OCI-LY1 (cell line): Measurements from ENCODE around the gene LRRC8D.

Source experiments
- H2AFZ ChIP-seq: fragments of 200-600 bp; sonication (generic), shearing (Covaris generic); 2 replicates; pipeline ENCODE4 v1.6.0; 2014; ENCODE audit warnings: antibody characterized with exemption, mild to moderate bottlenecking, low read length
- H3F3A ChIP-seq: fragments of 200-600 bp; sonication (generic), shearing (Covaris generic); 2 replicates; pipeline ENCODE4 v1.6.0; 2014; ENCODE audit warnings: mild to moderate bottlenecking, antibody characterized with exemption, low read length, moderate library complexity; ENCODE audit not compliant: insufficient read depth
- H3K27ac ChIP-seq: fragments of 200-600 bp; sonication (generic); 2 replicates; pipeline ENCODE4 v1.5.1; 2014; ENCODE audit warnings: low read length, mixed run types, mild to moderate bottlenecking, low read depth; ENCODE audit not compliant: poor library complexity, severe bottlenecking
- H3K27me3 ChIP-seq: fragments of 200-600 bp; sonication (generic); 2 replicates; pipeline ENCODE4 v1.6.0; 2014; ENCODE audit warnings: antibody characterized with exemption, mild to moderate bottlenecking, low read length, moderate library complexity; ENCODE audit not compliant: insufficient read depth
- H3K36me3 ChIP-seq: fragments of 200-600 bp; sonication (generic); 2 replicates; pipeline ENCODE4 v1.6.1; 2014; ENCODE audit warnings: mild to moderate bottlenecking, antibody characterized with exemption, low read length, moderate library complexity, mixed read lengths; ENCODE audit not compliant: insufficient read depth
- H3K4me1 ChIP-seq: fragments of 200-600 bp; sonication (generic); 2 replicates; pipeline ENCODE4 v1.5.1; 2014; ENCODE audit warnings: mild to moderate bottlenecking, low read length, moderate library complexity; ENCODE audit not compliant: insufficient read depth, severe bottlenecking
- H3K4me2 ChIP-seq: fragments of 200-600 bp; sonication (generic), shearing (Covaris generic); 2 replicates; pipeline ENCODE4 v1.6.1; 2014; ENCODE audit warnings: low read length
- H3K4me3 ChIP-seq: fragments of 200-600 bp; sonication (generic); 2 replicates; pipeline ENCODE4 v1.5.1; 2014; ENCODE audit warnings: low read length, low read depth, mild to moderate bottlenecking, mixed read lengths; ENCODE audit not compliant: poor library complexity, severe bottlenecking
- H3K79me2 ChIP-seq: fragments of 200-600 bp; shearing (Covaris generic); 2 replicates; pipeline ENCODE4 v1.6.1; 2016; ENCODE audit warnings: mixed run types, low read length, mixed read lengths; ENCODE audit not compliant: insufficient read depth
- H3K9ac ChIP-seq: fragments of 200-600 bp; sonication (generic), shearing (Covaris generic); 2 replicates; pipeline ENCODE4 v1.6.1; 2014; ENCODE audit warnings: mild to moderate bottlenecking, low read length, mixed read lengths
- H3K9me2 ChIP-seq: fragments of 200-600 bp; sonication (generic), shearing (Covaris generic); 2 replicates; pipeline ENCODE4 v1.6.1; 2014; ENCODE audit warnings: low read depth, mild to moderate bottlenecking, low read length, mixed read lengths
- H3K9me3 ChIP-seq: fragments of 200-600 bp; shearing (Covaris generic); 2 replicates; pipeline ENCODE4 v1.6.1; 2014; ENCODE audit warnings: low read length, mixed read lengths
- H4K20me1 ChIP-seq: fragments of 200-600 bp; sonication (generic), shearing (Covaris generic); 2 replicates; pipeline ENCODE4 v1.6.0; 2016; ENCODE audit warnings: mild to moderate bottlenecking, low read length; ENCODE audit not compliant: insufficient read depth
- EZH2 ChIP-seq: fragments of 200-600 bp; sonication (generic), shearing (Covaris generic); IDR thresholded peaks from 2 replicates; pipeline ENCODE4 v1.8.0; 2017; ENCODE audit warnings: borderline replicate concordance, mixed run types, mild to moderate bottlenecking, antibody characterized with exemption, low read length, moderate library complexity, mixed read lengths
- TF ChIP-seq, protein P1 (sequence below): fragments of 200-600 bp; sonication (generic), shearing (Covaris generic); IDR thresholded peaks from 2 replicates; pipeline ENCODE4 v1.5.1; 2017; ENCODE audit warnings: mild to moderate bottlenecking, antibody characterized with exemption, low read length, moderate library complexity, mixed read lengths

LRRC8D gene

DNA sequence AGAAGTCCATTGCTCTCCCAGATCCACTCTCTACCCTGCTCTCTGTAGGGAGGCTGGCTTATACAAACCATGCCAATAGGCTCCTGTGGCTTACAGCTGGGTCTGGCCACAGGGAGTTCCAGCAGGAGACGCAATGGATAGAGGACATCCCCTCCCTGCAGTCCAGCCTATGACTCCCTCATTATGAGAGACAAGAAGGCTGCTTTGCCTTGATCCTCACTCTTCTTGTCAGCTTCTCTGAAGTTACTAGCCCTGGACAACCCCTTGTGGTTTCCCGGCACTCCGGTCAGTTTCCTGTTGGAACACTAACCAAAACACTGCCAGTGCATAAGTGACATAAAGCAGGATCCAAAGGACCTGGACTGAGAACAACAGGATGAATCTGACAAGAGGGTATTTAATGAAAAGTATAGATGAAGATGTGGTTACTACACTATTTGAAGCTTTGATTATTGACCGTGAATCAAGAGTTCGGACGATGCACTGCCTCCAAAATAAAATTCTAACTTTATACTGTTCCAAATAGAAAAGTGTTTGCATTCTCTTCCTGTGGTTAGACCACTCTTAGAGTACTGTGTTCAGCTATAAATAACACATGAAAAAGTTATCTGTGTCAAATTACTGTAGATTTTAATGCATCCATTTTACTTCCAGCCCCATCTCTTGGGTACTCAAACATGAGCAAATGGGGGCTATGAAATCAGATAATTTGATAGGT is 141.4 kb downstream of the LRRC8D start:
- no peak overlapping the region for H3K4me3 ChIP-seq
- H3F3A ChIP-seq: no peaks in the 10 kb centered on the region
- no peaks in the 10 kb centered on the region for H4K20me1 ChIP-seq
- no peaks in the 10 kb centered on the region for H3K4me1 ChIP-seq
- peaks cover 3% of the 10 kb centered on the region; the same call in 1 of the 2 replicates for H3K27me3 ChIP-seq
- H3K27ac ChIP-seq: no peak overlapping the region
- no peak overlapping the region for H2AFZ ChIP-seq
- H3K79me2 ChIP-seq: no peaks in the 10 kb centered on the region
- TF ChIP-seq EZH2: no peak
- TF ChIP-seq, protein P1, sequence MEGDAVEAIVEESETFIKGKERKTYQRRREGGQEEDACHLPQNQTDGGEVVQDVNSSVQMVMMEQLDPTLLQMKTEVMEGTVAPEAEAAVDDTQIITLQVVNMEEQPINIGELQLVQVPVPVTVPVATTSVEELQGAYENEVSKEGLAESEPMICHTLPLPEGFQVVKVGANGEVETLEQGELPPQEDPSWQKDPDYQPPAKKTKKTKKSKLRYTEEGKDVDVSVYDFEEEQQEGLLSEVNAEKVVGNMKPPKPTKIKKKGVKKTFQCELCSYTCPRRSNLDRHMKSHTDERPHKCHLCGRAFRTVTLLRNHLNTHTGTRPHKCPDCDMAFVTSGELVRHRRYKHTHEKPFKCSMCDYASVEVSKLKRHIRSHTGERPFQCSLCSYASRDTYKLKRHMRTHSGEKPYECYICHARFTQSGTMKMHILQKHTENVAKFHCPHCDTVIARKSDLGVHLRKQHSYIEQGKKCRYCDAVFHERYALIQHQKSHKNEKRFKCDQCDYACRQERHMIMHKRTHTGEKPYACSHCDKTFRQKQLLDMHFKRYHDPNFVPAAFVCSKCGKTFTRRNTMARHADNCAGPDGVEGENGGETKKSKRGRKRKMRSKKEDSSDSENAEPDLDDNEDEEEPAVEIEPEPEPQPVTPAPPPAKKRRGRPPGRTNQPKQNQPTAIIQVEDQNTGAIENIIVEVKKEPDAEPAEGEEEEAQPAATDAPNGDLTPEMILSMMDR: no peak
- no peaks in the 10 kb centered on the region for H3K9me2 ChIP-seq
- H3K9me3 ChIP-seq: peaks cover 4% of the 10 kb centered on the region; the same call in 1 of the 2 replicates
- H3K9ac ChIP-seq: no peak overlapping the region
- H3K36me3 ChIP-seq: no peaks in the 10 kb centered on the region
- no peak overlapping the region for H3K4me2 ChIP-seq

DNA sequence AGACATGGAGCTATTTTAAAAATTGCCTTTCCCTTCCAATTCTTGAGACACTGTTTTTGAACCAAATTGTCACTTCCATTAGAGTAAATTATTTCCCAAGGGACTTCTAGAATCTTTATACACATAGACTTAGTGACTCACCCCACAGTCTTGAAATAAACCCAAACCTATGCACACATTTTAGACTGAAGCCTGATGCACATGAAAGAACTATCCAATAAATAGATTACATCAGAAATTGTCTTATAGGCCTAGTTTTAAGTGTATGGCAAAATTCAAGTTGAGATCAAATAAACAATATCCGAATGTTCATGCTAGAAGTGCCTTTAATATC is 141.9 kb downstream of the LRRC8D start:
- Histone ChIP-seq H3K9me3 (peaks cover 4% of the 10 kb centered on the region; the same call in 1 of the 2 replicates), H3K4me2 (no peak overlapping the region), H3K9ac (no peak overlapping the region), H3K4me3 (no peak overlapping the region), H3K27ac (no peak overlapping the region), H3K4me1 (no peaks in the 10 kb centered on the region), H3K9me2 (no peaks in the 10 kb centered on the region), H4K20me1 (no peaks in the 10 kb centered on the region), H3K27me3 (peaks cover 3% of the 10 kb centered on the region; the same call in 1 of the 2 replicates), H2AFZ (no peak overlapping the region), H3K79me2 (no peaks in the 10 kb centered on the region), H3K36me3 (no peaks in the 10 kb centered on the region), H3F3A (no peaks in the 10 kb centered on the region)
- no peak for TF ChIP-seq EZH2
- TF ChIP-seq, protein P1: no peak

GRCh38 chr1:89965193-89965768 is 144.4 kb downstream of the LRRC8D start:
- no peaks in the 10 kb centered on the region for H3K36me3 ChIP-seq
- no peak overlapping the region for H3K4me2 ChIP-seq
- H4K20me1 ChIP-seq: no peaks in the 10 kb centered on the region
- no peaks in the 10 kb centered on the region for H3K9me2 ChIP-seq
- no peaks in the 10 kb centered on the region for H3K79me2 ChIP-seq
- H3K9ac ChIP-seq: no peak overlapping the region
- H3K27me3 ChIP-seq: peaks cover 3% of the 10 kb centered on the region; the same call in 1 of the 2 replicates
- H3F3A ChIP-seq: no peaks in the 10 kb centered on the region
- no peak overlapping the region for H2AFZ ChIP-seq
- H3K4me1 ChIP-seq: no peaks in the 10 kb centered on the region
- TF ChIP-seq EZH2: no peak
- TF ChIP-seq, protein P1: no peak
- H3K27ac ChIP-seq: no peak overlapping the region
- no peak overlapping the region for H3K4me3 ChIP-seq
- no peaks in the 10 kb centered on the region for H3K9me3 ChIP-seq
